Heart left ventricle (tissue), 16 donors: ENCODE data around the gene SLC4A4. TPM values are rescaled to one million over a fixed set of nuclear protein-coding genes. Genes with fewer than 3 reads are reported as not detected.

Experiments used
- ATAC-seq, 4 donors: fragments of 200-7000 bp; cut with Tn5 transposase; one replicate each; pipeline ENCODE4 v1.9.1; 2020 to 2022; ENCODE audit warnings: moderate library complexity in 4 of 4, mild to moderate bottlenecking in 3 of 4, moderate number of reproducible peaks in 1 of 4
- DNase-seq, 5 donors: peaks; one replicate each; pipeline ENCODE4 v3.0.0-alpha.2; 2020
- H3K27ac ChIP-seq, 12 donors: fragments of 200-600 bp; sonication (generic) in 4 of 12; one replicate each; pipeline versions ENCODE4 v1.5.0 to v1.8.0; 2016 to 2022; ENCODE audit warnings: mild to moderate bottlenecking in 2 of 12
- H3K27me3 ChIP-seq, 9 donors: fragments of 200-600 bp; sonication (generic) in 2 of 9; one replicate each; pipeline versions ENCODE4 v1.5.1 to v1.8.0; 2016 to 2022; ENCODE audit warnings: mild to moderate bottlenecking in 3 of 9
- H3K36me3 ChIP-seq, 9 donors: fragments of 200-600 bp; sonication (generic) in 2 of 9; one replicate each; pipeline versions ENCODE4 v1.5.0 to v1.8.0; 2018 to 2022; ENCODE audit warnings: mild to moderate bottlenecking in 2 of 9
- H3K4me1 ChIP-seq, 12 donors: fragments of 200-600 bp; sonication (generic) in 4 of 12; one replicate each; pipeline versions ENCODE4 v1.5.0 to v1.8.0; 2016 to 2022; ENCODE audit warnings: mild to moderate bottlenecking in 3 of 12
- H3K4me3 ChIP-seq, 12 donors: fragments of 200-600 bp; sonication (generic) in 4 of 12; one replicate each; pipeline versions ENCODE4 v1.5.0 to v1.8.0; 2017 to 2022; ENCODE audit warnings: mild to moderate bottlenecking in 9 of 12, moderate library complexity in 4 of 12
- H3K9me3 ChIP-seq, 12 donors: fragments of 200-600 bp; sonication (generic) in 4 of 12; one replicate each; pipeline versions ENCODE4 v1.5.0 to v1.8.0; 2016 to 2022; ENCODE audit warnings: mild to moderate bottlenecking in 1 of 12
- CTCF ChIP-seq, 12 donors: fragments of 200-600 bp; sonication (generic) in 4 of 12; IDR thresholded peaks; one replicate each; pipeline versions ENCODE4 v1.5.0 to v1.8.0; 2018 to 2022; ENCODE audit warnings: antibody characterized with exemption in 12 of 12, mild to moderate bottlenecking in 5 of 12
- POLR2A ChIP-seq, 2 donors: fragments of 450-650 bp; IDR thresholded peaks; one replicate each; pipeline ENCODE4 v1.6.1; 2017; ENCODE audit warnings: antibody characterized with exemption in 2 of 2, mild to moderate bottlenecking in 2 of 2, moderate library complexity in 2 of 2
- WGBS, 4 donors: extraction: QIAGEN DNeasy Blood & Tissue Kit in 2 of 4; methylation state at CpG; one replicate each; pipeline versions ENCODE4 v1.1.5 to v1.1.7; 2013 to 2018; 5-methylcytosine and 5-hydroxymethylcytosine counted together
- intact Hi-C, 10 donors: fragments of 100-400 bp; cut with DNase I; formaldehyde crosslinking; loops; one replicate each; pipeline versions ENCODE4 v1.11.1 to v1.14.2; 2022
- polyA plus RNA-seq, 2 donors: library from polyadenylated mRNA; stranded (reverse); fragments of 200-250 nt; gene quantifications; one replicate each; pipeline ENCODE4 v1.2.3, GENCODE V29; 2013
- total RNA-seq, 9 donors: library from RNA; depleted of rRNA in 2 of 9; stranded (reverse); fragments of >200 nt in 2 of 9; fragmentation: NEBNext Ultra II Directional in 3 of 9; extraction: Animal tissue kit (Norgen Biotek cat#: 25700) in 3 of 9; gene quantifications; one replicate each; pipeline versions ENCODE4 v1.1.0 to v1.2.4, GENCODE V29; 2016 to 2023
- donor health status: ischemic (EF 13 %, LVEDD 7.1; RV severe dilation, severe dysfunction).
- donor health status: healthy with polysubstance abuse.
- donor health status: DM: no; HTN: yes; CAD: no.
- donor health status: DM: no; HTN: no; CAD: no.
- donor health status: ischemic (EF 25% LVEDD 6.9; RV normal size, moderate dysfunction).
- donor health status: ischemic (EF 25% LVEDD 5.7; RV mildly dilated, moderate dysfunction).
- donor health status: healthy.
- donor health status: DM: yes; HTN: yes; CAD: no.
- donor health status: ischemic (EF 35%, LVEDD 5.7; RV mildly dilated, moderate dysfunction).
- donor health status: nonischemic (EF 11% LVEDD 7.7; RV severe dilation, severe dysfunction).
- donor health status: DM: yes; HTN: yes; CAD: no.
- donor health status: PGD.
- donor health status: ischemic (EF 29% LVEDD 5.4; RV normal size, mild dysfunction).
- donor health status: nonischemic (EF 23%, LVEDD 6.1; RV moderate dilation, normal function).

Gene SLC4A4
- total and polyA plus RNA-seq, 11 donors = 3.7 to 48.0 (median 17.9) TPM

- TF ChIP-seq POLR2A (IDR thresholded peaks at IDR 0.05) = no peak
- no peak for TF ChIP-seq CTCF (IDR thresholded peaks at IDR 0.05)
- Histone ChIP-seq H3K27me3 (no peaks in the 10 kb centered on the region), H3K4me3 (no peak overlapping the region), H3K36me3 (peaks cover 0 to 5% (median 0%) of the 10 kb centered on the region in 9 donors), H3K27ac (no peak overlapping the region), H3K4me1 (peaks cover 0 to 15% (median 0%) of the 10 kb centered on the region in 12 donors), H3K9me3 (no peaks in the 10 kb centered on the region)
- intact Hi-C loops = loop anchor here in 1 of 10 donors (5.0 kb wide), 1 partner anchor 314 kb away; no protein-coding TSS in a partner anchor
- whole genome bisulfite sequencing, 4 donors = 70 to 92% (median 82%) methylated on average over 2 of the region's 2 CpGs
- ATAC-seq (no peak), DNase-seq (no peak)
These were observed 202.7 kb downstream of the SLC4A4 start for GRCh38 chr4:71541541-71541940.

DNA sequence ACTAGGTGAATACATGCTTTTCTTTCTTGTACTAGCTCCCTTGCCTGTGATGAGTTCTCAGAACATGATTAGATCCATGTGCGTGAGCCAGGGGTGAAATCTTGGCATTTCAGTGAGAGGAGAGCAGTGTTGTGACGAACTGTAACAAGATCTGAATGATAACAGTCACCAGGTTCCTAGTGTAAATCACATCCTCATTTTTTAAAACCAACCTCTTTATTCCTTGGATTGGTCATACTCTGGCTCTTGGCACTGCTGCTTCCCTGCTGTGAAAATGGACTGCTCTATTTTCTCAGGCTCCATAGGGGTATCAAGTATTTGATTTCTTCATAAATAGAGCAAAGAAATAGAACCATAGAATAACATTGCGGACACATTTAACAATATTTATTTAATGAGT lies 206.3 kb downstream of the SLC4A4 start:
- H3K27ac ChIP-seq = no peak overlapping the region
- DNase-seq (no peak), ATAC-seq (no peak)
- H3K36me3 ChIP-seq = peaks cover 0 to 7% (median 0%) of the 10 kb centered on the region in 9 donors
- 54 to 83% (median 67%) methylated on average over 3 of the region's 3 CpGs for WGBS, 4 donors
- intact Hi-C loops = no loop called here
- H3K4me3 ChIP-seq = no peak overlapping the region
- no peaks in the 10 kb centered on the region for H3K9me3 ChIP-seq
- peaks cover 0 to 13% (median 0%) of the 10 kb centered on the region in 12 donors for H3K4me1 ChIP-seq
- TF ChIP-seq CTCF (IDR thresholded peaks at IDR 0.05) = no peak
- no peaks in the 10 kb centered on the region for H3K27me3 ChIP-seq

DNA sequence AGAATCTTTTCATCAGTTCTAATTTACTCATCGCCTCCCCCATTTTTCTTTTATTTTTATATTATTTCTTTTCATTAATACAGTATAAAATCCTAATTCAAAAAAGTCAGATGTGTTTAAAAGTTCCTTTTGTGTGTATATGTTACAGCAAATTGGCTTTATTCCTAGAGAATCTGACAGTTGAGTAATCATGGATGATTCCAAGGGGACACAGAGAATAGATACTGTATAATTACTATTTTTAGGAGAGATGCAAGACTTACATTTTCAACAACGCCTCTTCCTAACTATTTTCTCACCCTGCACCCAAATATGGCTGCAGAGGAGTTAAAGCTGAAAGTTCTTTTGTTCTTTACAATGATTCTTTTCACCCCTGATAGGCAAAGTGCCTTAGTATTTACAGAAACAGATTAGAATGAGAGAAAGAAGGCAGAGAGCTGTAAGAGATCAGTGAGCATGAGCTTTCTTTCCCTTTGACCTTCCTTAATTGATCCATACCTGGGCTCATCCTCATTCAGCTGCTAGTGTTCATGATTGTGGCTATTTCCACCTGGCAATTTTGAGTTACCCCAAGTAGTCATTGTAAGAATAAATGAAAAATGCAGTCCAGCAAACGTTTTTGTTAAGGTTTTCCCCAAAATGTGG lies 210.8 kb downstream of the SLC4A4 start:
- DNase-seq (no peak), ATAC-seq (no peak)
- intact Hi-C loops = loop anchor here in 9 of 10 donors (5.0 to 10.0 kb wide), 7 partner anchors 85 to 367 kb away; no protein-coding TSS in a partner anchor
- Histone ChIP-seq H3K36me3 (peaks cover 0 to 7% (median 0%) of the 10 kb centered on the region in 9 donors), H3K27me3 (no peaks in the 10 kb centered on the region), H3K4me1 (peaks cover 0 to 5% (median 0%) of the 10 kb centered on the region in 12 donors), H3K27ac (no peak overlapping the region), H3K9me3 (no peaks in the 10 kb centered on the region), H3K4me3 (no peak overlapping the region)
- TF ChIP-seq POLR2A (IDR thresholded peaks at IDR 0.05) (no peak), CTCF (IDR thresholded peaks at IDR 0.05) (no peak)
- 47 to 51% (median 50%) methylated on average over 3 of the region's 3 CpGs for WGBS, 4 donors

DNA sequence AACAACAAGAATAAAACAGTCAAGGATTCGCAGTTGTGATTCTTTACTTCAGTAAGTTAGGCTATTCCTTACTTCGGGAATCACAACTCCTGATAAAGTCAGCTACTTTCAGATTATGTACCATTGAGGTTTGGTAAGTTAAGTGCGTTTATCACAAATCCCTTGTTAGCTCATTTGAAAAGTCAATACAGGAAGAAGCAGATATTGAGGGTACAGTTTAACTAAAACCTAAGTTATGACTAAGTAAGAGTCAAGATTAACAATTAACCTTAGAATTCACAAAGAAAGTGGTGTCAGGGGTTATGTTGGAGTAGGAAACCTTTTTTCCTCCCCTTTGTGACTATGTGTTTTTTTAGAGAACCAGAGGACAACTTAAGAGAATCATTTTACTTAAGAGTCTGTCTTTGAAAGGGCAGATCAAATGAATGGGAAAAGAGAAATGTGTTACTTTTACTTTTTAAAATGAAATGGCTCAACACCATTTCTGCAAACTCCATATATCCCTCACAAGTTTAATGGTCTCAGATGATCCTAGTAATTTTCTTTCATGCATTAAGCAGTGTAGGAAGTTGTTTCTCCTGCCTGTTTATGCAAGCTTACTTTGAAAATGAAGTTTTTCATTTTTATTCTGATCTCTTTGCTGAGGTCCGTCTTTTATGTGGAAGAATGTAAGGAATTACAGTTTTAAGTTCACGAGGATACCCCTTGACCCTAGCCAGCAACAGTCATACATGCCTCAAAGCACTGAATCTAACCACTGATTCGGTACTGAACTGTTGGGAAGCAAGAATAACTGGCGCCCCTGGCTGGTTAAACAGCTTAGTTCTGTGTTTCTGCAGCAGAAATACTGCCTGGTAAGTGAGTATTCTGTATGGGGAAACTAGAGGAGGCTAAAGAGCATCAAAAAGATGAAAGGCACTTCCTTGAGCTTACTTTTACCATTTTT lies 211.7 kb downstream of the SLC4A4 start:
- TF ChIP-seq POLR2A (IDR thresholded peaks at IDR 0.05) = no peak
- no peak for TF ChIP-seq CTCF (IDR thresholded peaks at IDR 0.05)
- intact Hi-C loops = loop anchor here in 9 of 10 donors (5.0 to 10.0 kb wide), 7 partner anchors 86 to 368 kb away; no protein-coding TSS in a partner anchor
- H3K27ac ChIP-seq = no peak overlapping the region
- H3K27me3 ChIP-seq = no peaks in the 10 kb centered on the region
- 53 to 64% (median 56%) methylated on average over 7 of the region's 7 CpGs for WGBS, 4 donors
- no peak overlapping the region for H3K4me3 ChIP-seq
- ATAC-seq (no peak), DNase-seq (no peak)
- H3K4me1 ChIP-seq = peaks cover 0 to 5% (median 0%) of the 10 kb centered on the region in 12 donors
- peaks cover 0 to 7% (median 0%) of the 10 kb centered on the region in 9 donors for H3K36me3 ChIP-seq
- H3K9me3 ChIP-seq = no peaks in the 10 kb centered on the region
